ENCODE data around the gene ASPA. TPM values are rescaled to one million over a fixed set of nuclear protein-coding genes. Genes with fewer than 3 reads are reported as not detected.

ASPA gene
- total RNA-seq, 4 donors from 2014 or later, result 1.7 to 2.9 (median 2.5) TPM

DNA sequence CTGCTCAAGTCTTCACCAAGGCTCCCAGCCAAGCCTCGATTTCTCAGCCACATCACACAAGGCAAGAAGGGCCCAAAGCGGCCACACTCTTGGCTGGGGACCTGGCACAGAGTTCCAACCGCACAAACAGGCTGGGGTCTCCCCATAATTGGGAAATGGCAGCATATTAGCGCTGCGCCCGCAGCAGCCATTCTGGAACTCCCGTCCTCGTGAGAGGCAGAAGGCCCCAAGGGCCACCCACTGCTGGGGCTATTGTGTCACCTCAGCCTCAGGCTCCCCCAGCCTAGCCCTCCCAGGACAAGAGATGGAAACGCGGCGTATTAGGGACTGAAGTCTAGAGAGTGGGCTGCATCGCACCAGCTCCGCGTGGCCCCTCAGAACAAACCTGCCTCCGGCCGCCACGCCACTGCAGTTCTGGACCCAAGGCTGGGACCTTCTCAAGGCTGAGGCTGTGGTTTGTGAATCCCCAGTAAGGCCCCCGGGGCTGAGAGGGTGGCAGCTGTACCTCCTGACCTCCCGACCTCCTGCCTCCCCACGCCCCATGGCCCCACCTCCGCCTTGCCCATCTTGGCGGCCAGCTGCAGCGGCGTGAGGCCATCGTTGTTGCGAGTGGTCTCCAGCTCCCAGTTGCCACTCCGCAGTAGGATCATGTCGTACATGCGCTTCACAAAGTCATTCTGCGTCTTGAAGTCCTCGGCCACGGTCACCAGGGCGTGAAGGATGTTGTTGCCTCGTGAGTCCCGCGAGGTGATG lies 56.5 kb downstream of the ASPA start:
- Histone ChIP-seq H3K4me3 (no peak overlapping the region), H3K27me3 (peaks cover 0 to 78% (median 2%) of the 10 kb centered on the region in 4 donors), H3K36me3 (no peaks in the 10 kb centered on the region), H3K4me1 (peaks cover 0 to 12% (median 10%) of the 10 kb centered on the region in 4 donors), H3K9me3 (no peaks in the 10 kb centered on the region), H3K27ac (replicated peaks in 1 of 4) (peak overlapping the region in 3 of 4 donors; percentile 41 to 60 (median 49))
- no peak for TF ChIP-seq POLR2AphosphoS5 (IDR thresholded peaks at IDR 0.05)
- no peak for TF ChIP-seq CTCF (IDR thresholded peaks at IDR 0.05)
- TF ChIP-seq POLR2A (IDR thresholded peaks at IDR 0.05; ENCODE audit: low read depth), result no peak
- no peak for TF ChIP-seq EP300 (IDR thresholded peaks at IDR 0.05)
- intact Hi-C loops (cut with DNase I), result no loop called here
- DNase-seq (ENCODE audit: extremely low spot score), result no peak
- WGBS, result 92% methylated on average over 25 of the region's 36 CpGs

DNA sequence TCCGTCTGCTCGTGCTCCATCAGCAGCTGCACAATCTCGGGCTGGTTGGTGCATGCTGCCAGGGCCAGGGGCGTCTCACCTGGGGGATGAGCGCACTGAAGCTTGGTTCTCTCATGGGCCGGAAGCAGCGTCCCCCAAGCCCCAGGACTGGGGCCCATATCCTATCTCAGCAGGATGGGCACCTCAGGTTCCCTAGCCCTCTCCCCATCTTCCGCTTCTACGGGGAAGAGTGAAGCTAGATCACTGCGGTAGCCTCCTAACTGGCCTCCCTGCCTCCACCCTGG lies 57.0 kb downstream of the ASPA start:
- WGBS, result 85% methylated on average over 10 of the region's 10 CpGs

GRCh38 chr17:3533752-3534151 lies 58.0 kb downstream of the ASPA start:
- WGBS, result 93% methylated on average over 5 of the region's 5 CpGs
- intact Hi-C loops (cut with DNase I), result no loop called here
- H3K36me3 ChIP-seq, result no peaks in the 10 kb centered on the region
- H3K27me3 ChIP-seq, result peaks cover 0 to 75% (median 2%) of the 10 kb centered on the region in 4 donors
- TF ChIP-seq CTCF (IDR thresholded peaks at IDR 0.05) (no peak), POLR2A (IDR thresholded peaks at IDR 0.05; ENCODE audit: low read depth) (no peak), POLR2AphosphoS5 (IDR thresholded peaks at IDR 0.05) (no peak), EP300 (IDR thresholded peaks at IDR 0.05) (no peak)
- no peak for DNase-seq (ENCODE audit: extremely low spot score)
- no peaks in the 10 kb centered on the region for H3K9me3 ChIP-seq
- no peak overlapping the region for H3K4me3 ChIP-seq
- H3K4me1 ChIP-seq, result peaks cover 0 to 12% (median 10%) of the 10 kb centered on the region in 4 donors
- no peak overlapping the region for H3K27ac ChIP-seq (replicated peaks in 1 of 4)

More for the DNA sequence above, 57.0 kb downstream of the ASPA start:
- H3K27ac ChIP-seq (replicated peaks in 1 of 4), result peak overlapping the region in 1 of 4 donors; percentile 41
- peaks cover 0 to 78% (median 2%) of the 10 kb centered on the region in 4 donors for H3K27me3 ChIP-seq
- H3K36me3 ChIP-seq, result no peaks in the 10 kb centered on the region
- intact Hi-C loops (cut with DNase I), result no loop called here
- no peak overlapping the region for H3K4me3 ChIP-seq
- no peak for DNase-seq (ENCODE audit: extremely low spot score)
- TF ChIP-seq EP300 (IDR thresholded peaks at IDR 0.05) (no peak), POLR2A (IDR thresholded peaks at IDR 0.05; ENCODE audit: low read depth) (no peak), CTCF (IDR thresholded peaks at IDR 0.05) (no peak), POLR2AphosphoS5 (IDR thresholded peaks at IDR 0.05) (no peak)
- H3K9me3 ChIP-seq, result no peaks in the 10 kb centered on the region
- peaks cover 0 to 12% (median 10%) of the 10 kb centered on the region in 4 donors for H3K4me1 ChIP-seq

DNA sequence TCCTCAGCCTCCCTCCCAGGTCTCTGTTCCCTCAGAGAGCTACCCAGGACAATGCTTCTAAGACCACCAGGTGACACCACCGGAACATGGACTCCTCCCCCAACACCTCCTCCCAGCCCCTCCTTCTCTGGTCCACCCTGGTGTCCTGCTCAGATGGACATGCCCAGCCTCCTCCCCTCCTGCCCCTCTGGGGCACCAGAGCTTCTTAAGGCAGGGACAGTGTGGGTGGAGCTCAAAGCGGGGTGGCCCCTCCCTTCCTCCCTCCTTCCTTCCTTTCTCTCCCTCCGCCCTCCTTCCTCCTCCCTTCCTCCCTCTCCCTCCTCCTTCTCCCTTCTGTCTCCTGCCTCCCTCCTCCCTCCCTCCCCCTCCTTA lies 59.1 kb downstream of the ASPA start:
- intact Hi-C loops (cut with DNase I), result no loop called here
- H3K27me3 ChIP-seq, result peaks cover 0 to 64% (median 2%) of the 10 kb centered on the region in 4 donors
- peak overlapping the region in 1 of 4 donors; percentile 46 for H3K4me3 ChIP-seq
- peak overlapping the region in 2 of 4 donors; percentile 62 to 71 for H3K27ac ChIP-seq (replicated peaks in 1 of 4)
- TF ChIP-seq POLR2A (IDR thresholded peaks at IDR 0.05; ENCODE audit: low read depth) (no peak), EP300 (IDR thresholded peaks at IDR 0.05) (no peak), CTCF (IDR thresholded peaks at IDR 0.05) (no peak), POLR2AphosphoS5 (IDR thresholded peaks at IDR 0.05) (no peak)
- 23% methylated on average over 3 of the region's 3 CpGs for WGBS
- no peaks in the 10 kb centered on the region for H3K36me3 ChIP-seq
- H3K9me3 ChIP-seq, result no peaks in the 10 kb centered on the region
- H3K4me1 ChIP-seq, result peaks cover 0 to 12% (median 10%) of the 10 kb centered on the region in 4 donors
- no peak for DNase-seq (ENCODE audit: extremely low spot score)
